Breast epithelium (tissue), 4 donors: ENCODE measurements around the gene SEC14L1. TPM values are rescaled to one million over a fixed set of nuclear protein-coding genes. Genes with fewer than 3 reads are reported as not detected.
A peak's percentile ranks its signal among the peaks of the same experiment; 100 is the strongest.
"Not testable (repeated sequence)": the region's sequence is repeated elsewhere in the genome, so short reads cannot be mapped to it uniquely, and the experiment has no call there.

Source experiments
- DNase-seq, 2 donors: peaks; one replicate each; pipeline ENCODE4 v3.0.0-alpha.2; 2019; ENCODE audit warnings: low spot score in 2 of 2
- H3K27ac ChIP-seq, 2 donors: fragments of 200-600 bp; sonication (generic) in 1 of 2; one replicate each; pipeline ENCODE4 v1.5.1; 2016 to 2019; ENCODE audit warnings: mild to moderate bottlenecking in 1 of 2
- H3K27me3 ChIP-seq, 2 donors: fragments of 200-600 bp; sonication (generic) in 1 of 2; one replicate each; pipeline versions ENCODE4 v1.5.1 to v1.6.0; 2017 to 2019; ENCODE audit warnings: control low read depth in 1 of 2, mild to moderate bottlenecking in 1 of 2
- H3K36me3 ChIP-seq: fragments of 200-600 bp; one replicate; pipeline ENCODE4 v1.5.1; 2019
- H3K4me1 ChIP-seq, 2 donors: fragments of 200-600 bp; sonication (generic); one replicate each; pipeline ENCODE4 v1.5.1; 2016 to 2019; ENCODE audit warnings: control low read depth in 1 of 2
- H3K4me3 ChIP-seq, 3 donors: fragments of 200-600 bp; sonication (generic); 1 replicate in 2 of 3; 2 replicates in 1 of 3; pipeline ENCODE4 v1.5.1; 2016 to 2019; ENCODE audit warnings: mild to moderate bottlenecking in 3 of 3, moderate library complexity in 2 of 3
- H3K9me3 ChIP-seq, 2 donors: fragments of 200-600 bp; sonication (generic) in 1 of 2; one replicate each; pipeline ENCODE4 v1.5.1; 2016 to 2019; ENCODE audit warnings: control low read depth in 1 of 2
- POLR2A ChIP-seq: fragments of 450-650 bp; IDR thresholded peaks from one replicate; pipeline ENCODE4 v1.6.1; 2016; ENCODE audit warnings: antibody characterized with exemption, mild to moderate bottlenecking, moderate library complexity
- POLR2AphosphoS5 ChIP-seq, 3 donors: sonication (generic); formaldehyde crosslinking; IDR thresholded peaks; one replicate each; pipeline ENCODE4 v1.6.1; 2017; ENCODE audit warnings: antibody characterized with exemption in 3 of 3
- intact Hi-C: fragments of 100-400 bp; cut with DNase I; formaldehyde crosslinking; loops from one replicate; pipeline ENCODE4 v1.15.1; 2023; ENCODE audit warnings: low total_unique reads
- total RNA-seq, 3 donors: library from RNA; depleted of rRNA; stranded (reverse); fragments of >200 nt; gene quantifications; one replicate each; pipeline ENCODE4 v1.1.0, GENCODE V29; 2016
- TF ChIP-seq, protein P1 (sequence below), 3 donors: fragments of 450-650 bp; IDR thresholded peaks; one replicate each; pipeline ENCODE4 v1.5.1; 2016 to 2017; ENCODE audit warnings: antibody characterized with exemption in 3 of 3, mild to moderate bottlenecking in 3 of 3, moderate library complexity in 3 of 3

The SEC14L1 gene
- total RNA-seq, 3 donors from 2014 or later: 52.2 to 106 (median 59.6) TPM

DNA sequence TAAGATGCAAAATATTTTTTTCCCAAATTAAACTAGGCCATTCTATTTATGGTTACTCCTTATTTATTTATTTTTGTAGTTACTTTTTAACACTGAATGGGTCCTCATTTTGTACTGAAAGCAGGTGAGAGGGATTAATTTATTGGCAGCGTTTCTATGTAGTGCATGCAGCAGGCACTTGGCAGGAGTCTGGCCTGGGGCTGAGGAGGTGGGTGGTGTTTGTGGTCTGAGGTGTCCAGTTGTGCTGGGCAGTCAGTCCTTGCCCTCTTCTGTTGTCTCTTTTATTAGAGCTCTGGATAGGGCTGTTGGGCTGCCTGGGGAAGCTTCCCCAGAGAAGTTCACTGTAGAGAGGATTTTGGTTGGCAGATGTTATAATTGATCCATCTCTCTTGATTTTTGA lies 12.7 kb downstream of the SEC14L1 start:
- H3K4me3 ChIP-seq: no peak overlapping the region
- intact Hi-C loops: no loop called here
- peak overlapping the region in 1 of 2 donors; percentile 36 for H3K27ac ChIP-seq
- no peak for DNase-seq
- TF ChIP-seq POLR2A: no peak
- TF ChIP-seq, protein P1, sequence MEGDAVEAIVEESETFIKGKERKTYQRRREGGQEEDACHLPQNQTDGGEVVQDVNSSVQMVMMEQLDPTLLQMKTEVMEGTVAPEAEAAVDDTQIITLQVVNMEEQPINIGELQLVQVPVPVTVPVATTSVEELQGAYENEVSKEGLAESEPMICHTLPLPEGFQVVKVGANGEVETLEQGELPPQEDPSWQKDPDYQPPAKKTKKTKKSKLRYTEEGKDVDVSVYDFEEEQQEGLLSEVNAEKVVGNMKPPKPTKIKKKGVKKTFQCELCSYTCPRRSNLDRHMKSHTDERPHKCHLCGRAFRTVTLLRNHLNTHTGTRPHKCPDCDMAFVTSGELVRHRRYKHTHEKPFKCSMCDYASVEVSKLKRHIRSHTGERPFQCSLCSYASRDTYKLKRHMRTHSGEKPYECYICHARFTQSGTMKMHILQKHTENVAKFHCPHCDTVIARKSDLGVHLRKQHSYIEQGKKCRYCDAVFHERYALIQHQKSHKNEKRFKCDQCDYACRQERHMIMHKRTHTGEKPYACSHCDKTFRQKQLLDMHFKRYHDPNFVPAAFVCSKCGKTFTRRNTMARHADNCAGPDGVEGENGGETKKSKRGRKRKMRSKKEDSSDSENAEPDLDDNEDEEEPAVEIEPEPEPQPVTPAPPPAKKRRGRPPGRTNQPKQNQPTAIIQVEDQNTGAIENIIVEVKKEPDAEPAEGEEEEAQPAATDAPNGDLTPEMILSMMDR (IDR thresholded peaks at IDR 0.05): no peak
- no peak for TF ChIP-seq POLR2AphosphoS5 (IDR thresholded peaks at IDR 0.05)
- no peaks in the 10 kb centered on the region for H3K9me3 ChIP-seq
- no peaks in the 10 kb centered on the region for H3K27me3 ChIP-seq
- no peaks in the 10 kb centered on the region for H3K4me1 ChIP-seq
- no peaks in the 10 kb centered on the region for H3K36me3 ChIP-seq

DNA sequence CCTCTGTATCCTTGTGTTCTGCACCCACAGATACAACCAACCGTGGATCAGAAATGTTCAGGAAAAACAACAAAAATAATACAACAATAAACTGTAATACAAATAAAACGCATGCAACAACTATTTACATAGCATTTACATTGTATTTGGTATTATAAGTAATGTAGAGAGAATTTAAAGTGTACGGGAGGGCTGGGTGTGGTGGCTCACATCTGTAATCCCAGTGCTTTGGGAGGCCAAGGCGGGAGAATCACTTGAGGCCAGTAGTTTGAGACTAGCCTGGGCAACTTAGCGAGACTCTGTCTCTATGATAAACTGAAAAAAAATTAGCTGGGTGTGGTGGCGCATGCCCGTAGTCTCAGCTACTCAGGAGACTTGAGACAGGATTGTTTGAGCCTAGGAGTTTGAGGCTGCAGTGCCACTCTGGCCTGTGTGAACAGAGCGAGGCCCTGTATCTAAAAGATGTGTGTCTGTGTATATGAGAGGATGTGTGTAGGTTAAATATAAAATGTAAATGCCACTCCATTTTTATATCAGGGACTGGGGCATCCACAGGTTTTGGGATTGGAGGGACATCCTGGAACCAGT lies 13.3 kb downstream of the SEC14L1 start:
- DNase-seq: no peak
- TF ChIP-seq, protein P1 (IDR thresholded peaks at IDR 0.05): no peak
- TF ChIP-seq POLR2A (no peak), POLR2AphosphoS5 (IDR thresholded peaks at IDR 0.05) (no peak)
- H3K27ac ChIP-seq: peak overlapping the region in 1 of 2 donors; percentile 36
- intact Hi-C loops: no loop called here
- no peaks in the 10 kb centered on the region for H3K4me1 ChIP-seq
- no peaks in the 10 kb centered on the region for H3K36me3 ChIP-seq
- no peaks in the 10 kb centered on the region for H3K27me3 ChIP-seq
- no peak overlapping the region for H3K4me3 ChIP-seq
- H3K9me3 ChIP-seq: no peaks in the 10 kb centered on the region

DNA sequence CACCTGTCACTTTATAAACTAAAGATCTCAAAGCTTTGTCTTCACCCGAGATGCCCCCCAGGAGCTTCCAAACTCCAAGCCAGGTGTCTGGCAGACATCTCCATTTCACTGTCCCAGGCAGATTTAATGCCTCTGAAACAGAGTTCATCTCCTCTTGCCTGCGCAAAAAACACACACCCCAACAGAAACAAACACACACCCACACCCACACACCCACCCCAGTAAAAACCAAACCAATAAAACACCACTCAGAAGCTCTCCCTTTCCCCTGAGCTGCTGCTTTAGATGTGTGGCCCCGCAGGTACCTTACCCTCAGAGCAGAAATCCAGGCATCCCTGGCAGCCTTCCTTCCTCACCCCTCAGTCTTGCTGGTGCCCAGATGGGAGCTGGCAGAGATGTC lies 14.4 kb downstream of the SEC14L1 start:
- no peak overlapping the region for H3K27ac ChIP-seq
- no peak for TF ChIP-seq POLR2AphosphoS5 (IDR thresholded peaks at IDR 0.05)
- TF ChIP-seq, protein P1 (IDR thresholded peaks at IDR 0.05): no peak
- TF ChIP-seq POLR2A: no peak

DNA sequence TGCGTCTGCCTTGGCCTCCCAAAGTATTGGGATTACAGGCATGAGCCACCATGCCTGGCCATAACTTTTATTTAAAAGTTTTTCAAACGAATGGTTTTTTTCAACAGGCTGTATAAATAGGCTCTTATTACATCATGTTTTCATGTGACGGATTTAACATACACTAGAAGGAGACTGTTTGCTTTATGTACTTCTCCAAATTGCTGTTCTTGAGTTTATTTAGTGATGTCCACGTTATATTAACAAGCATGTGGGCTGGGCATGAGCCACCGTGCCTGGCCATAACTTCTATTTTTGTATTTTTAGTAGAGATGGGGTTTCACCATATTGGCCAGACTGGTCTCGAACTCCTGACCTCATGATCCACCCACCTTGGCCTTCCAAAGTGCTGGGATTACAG lies 17.0 kb downstream of the SEC14L1 start:
- H3K27ac ChIP-seq, H3K36me3 ChIP-seq, H3K27me3 ChIP-seq, H3K4me3 ChIP-seq, H3K9me3 ChIP-seq, H3K4me1 ChIP-seq, DNase-seq: not testable (repeated sequence)
- intact Hi-C loops: loop anchor here (5.0 kb wide), 1 partner anchor 1030 kb away; the partner anchor contains the start of genes AFMID and TK1

More for the DNA sequence above, 14.4 kb downstream of the SEC14L1 start:
- Histone ChIP-seq H3K9me3 (no peaks in the 10 kb centered on the region), H3K27me3 (no peaks in the 10 kb centered on the region), H3K4me3 (no peak overlapping the region), H3K4me1 (no peaks in the 10 kb centered on the region), H3K36me3 (no peaks in the 10 kb centered on the region)
- DNase-seq: no peak
- intact Hi-C loops: loop anchor here (5.0 kb wide), 1 partner anchor 1032 kb away; the partner anchor contains the start of genes AFMID and TK1

DNA sequence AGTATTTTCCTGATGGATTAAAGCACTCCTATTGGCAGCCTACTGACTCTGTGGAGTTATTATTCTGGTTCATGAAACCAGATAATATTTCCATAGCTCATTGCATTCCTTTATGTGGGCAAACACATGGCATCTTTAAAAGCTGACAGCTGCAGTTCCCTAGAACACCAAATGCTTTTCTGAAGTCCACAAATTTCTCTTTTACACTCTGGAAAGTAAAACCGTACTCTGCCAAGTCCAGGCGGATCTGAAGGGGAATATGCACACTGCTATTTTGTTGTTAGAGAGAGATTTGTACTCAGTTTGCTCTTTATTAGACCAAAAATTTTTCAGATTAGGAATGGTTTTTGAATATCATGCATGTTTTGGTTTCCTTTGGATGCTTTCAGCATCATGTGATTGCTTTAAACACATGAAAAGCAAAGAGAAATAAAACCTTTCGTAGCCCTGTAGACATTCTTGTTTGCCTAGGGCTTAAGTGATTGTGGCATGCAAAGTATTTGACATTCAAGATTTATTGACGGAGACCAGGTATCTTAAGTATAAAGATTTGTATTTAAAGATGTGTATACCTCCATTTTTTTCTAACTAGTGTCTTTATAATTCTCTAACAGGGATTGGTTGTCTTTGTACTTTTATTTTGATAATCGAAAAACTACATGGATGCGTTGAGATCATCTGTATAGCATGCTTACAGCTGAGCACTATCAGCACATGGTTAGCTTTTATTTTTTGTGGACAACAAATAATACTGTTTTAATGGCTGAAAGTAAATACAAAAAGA lies 19.5 kb downstream of the SEC14L1 start:
- H3K4me3 ChIP-seq: no peak overlapping the region
- no peaks in the 10 kb centered on the region for H3K36me3 ChIP-seq
- intact Hi-C loops: no loop called here
- no peaks in the 10 kb centered on the region for H3K9me3 ChIP-seq
- DNase-seq: no peak
- H3K27ac ChIP-seq: peak overlapping the region in 1 of 2 donors; percentile 14
- peaks cover 0 to 3% of the 10 kb centered on the region in 2 donors for H3K4me1 ChIP-seq
- TF ChIP-seq POLR2A (no peak), POLR2AphosphoS5 (IDR thresholded peaks at IDR 0.05) (no peak)
- no peaks in the 10 kb centered on the region for H3K27me3 ChIP-seq

DNA sequence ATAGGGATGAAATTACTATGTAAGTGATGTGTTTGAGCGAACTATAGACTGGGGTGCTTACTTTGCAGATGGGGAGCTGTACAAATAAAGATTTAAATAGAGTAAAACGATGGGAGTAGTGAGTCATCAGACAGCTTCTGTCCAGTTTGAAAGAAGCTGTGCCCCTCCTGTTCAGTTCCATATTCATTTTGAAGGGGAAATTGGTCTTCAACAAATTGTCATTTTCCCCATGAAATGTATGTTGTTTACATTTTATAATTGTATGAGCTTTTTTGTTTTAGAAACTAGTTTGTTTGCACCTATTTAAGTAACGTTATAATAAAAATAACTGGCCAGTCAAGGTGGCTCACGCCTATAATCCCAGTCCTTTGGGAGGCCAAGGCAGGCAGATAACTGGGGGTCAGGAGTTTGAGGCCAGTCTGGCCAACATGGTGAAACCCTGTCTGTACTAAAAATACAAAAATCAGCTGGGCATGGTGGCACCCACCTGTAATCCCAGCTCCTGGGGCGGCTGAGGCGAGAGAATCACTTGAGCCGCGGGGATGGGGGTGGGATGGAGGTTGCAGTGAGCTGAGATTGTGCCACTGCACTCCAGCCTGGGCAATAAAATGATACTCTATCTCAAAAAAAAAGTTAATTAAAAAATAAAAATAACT lies 20.2 kb downstream of the SEC14L1 start:
- intact Hi-C loops: no loop called here
- Histone ChIP-seq H3K27me3 (no peaks in the 10 kb centered on the region), H3K4me3 (no peak overlapping the region), H3K36me3 (no peaks in the 10 kb centered on the region), H3K9me3 (no peaks in the 10 kb centered on the region), H3K27ac (no peak overlapping the region), H3K4me1 (peaks cover 0 to 3% of the 10 kb centered on the region in 2 donors)
- DNase-seq: no peak
- no peak for TF ChIP-seq POLR2AphosphoS5 (IDR thresholded peaks at IDR 0.05)
- TF ChIP-seq, protein P1 (IDR thresholded peaks at IDR 0.05): no peak
- TF ChIP-seq POLR2A: no peak
